ENCODE results near the gene NUBP2. TPM values are rescaled to one million over a fixed set of nuclear protein-coding genes. Genes with fewer than 3 reads are reported as not detected.

Gene NUBP2
- total and polyA plus RNA-seq, 12 donors, result 24.1 to 74.1 (median 29.4) TPM

- no peaks in the 10 kb centered on the region for H3K27me3 ChIP-seq
- H3K36me3 ChIP-seq, result peaks cover 0 to 95% (median 43%) of the 10 kb centered on the region in 9 donors
- 89 to 92% methylated on average over 29 to 30 of the region's 30 CpGs for WGBS, 2 donors
- no peak overlapping the region for H3K4me3 ChIP-seq
- H3K9me3 ChIP-seq, result no peaks in the 10 kb centered on the region
- no peak overlapping the region for H3K27ac ChIP-seq
- intact Hi-C loops (cut with DNase I), result no loop called here
- DNase-seq (no peak), ATAC-seq (no peak)
- no peaks in the 10 kb centered on the region for H3K4me1 ChIP-seq
- TF ChIP-seq CTCF (IDR thresholded peaks at IDR 0.05), result no peak
These were observed 20.4 kb upstream of the NUBP2 start for GRCh38 chr16:1762196-1762878.

GRCh38 chr16:1762879-1763520, 19.8 kb upstream of the NUBP2 start:
- no peak overlapping the region for H3K4me3 ChIP-seq
- no peaks in the 10 kb centered on the region for H3K27me3 ChIP-seq
- DNase-seq (no peak), ATAC-seq (no peak)
- WGBS, 2 donors, result 86 to 87% methylated on average over 24 of the region's 24 CpGs
- no peaks in the 10 kb centered on the region for H3K9me3 ChIP-seq
- intact Hi-C loops (cut with DNase I), result no loop called here
- no peak overlapping the region for H3K27ac ChIP-seq
- H3K36me3 ChIP-seq, result peaks cover 0 to 95% (median 50%) of the 10 kb centered on the region in 9 donors
- no peaks in the 10 kb centered on the region for H3K4me1 ChIP-seq
- TF ChIP-seq CTCF (IDR thresholded peaks at IDR 0.05), result no peak

- intact Hi-C loops (cut with DNase I), result no loop called here
- no peak overlapping the region for H3K4me3 ChIP-seq
- ATAC-seq (peak in 1 of 8 donors; percentile 7), DNase-seq (no peak)
- no peak overlapping the region for H3K27ac ChIP-seq
- WGBS, 2 donors, result 72 to 79% methylated on average over 72 to 81 of the region's 81 CpGs
- H3K4me1 ChIP-seq, result no peaks in the 10 kb centered on the region
- H3K9me3 ChIP-seq, result no peaks in the 10 kb centered on the region
- no peaks in the 10 kb centered on the region for H3K27me3 ChIP-seq
- peak in 7 of 9 donors; percentile 28 to 49 (median 35) for TF ChIP-seq CTCF (IDR thresholded peaks at IDR 0.05)
- H3K36me3 ChIP-seq, result peaks cover 0 to 95% (median 58%) of the 10 kb centered on the region in 9 donors
These were observed 18.9 kb upstream of the NUBP2 start for GRCh38 chr16:1763521-1764511.

GRCh38 chr16:1764971-1765370, 17.8 kb upstream of the NUBP2 start:
- Histone ChIP-seq H3K27ac (no peak overlapping the region), H3K4me3 (no peak overlapping the region), H3K27me3 (no peaks in the 10 kb centered on the region), H3K9me3 (no peaks in the 10 kb centered on the region), H3K4me1 (peaks cover 0 to 7% (median 3%) of the 10 kb centered on the region in 9 donors), H3K36me3 (peaks cover 0 to 95% (median 61%) of the 10 kb centered on the region in 9 donors)
- ATAC-seq (no peak), DNase-seq (no peak)
- WGBS, 2 donors, result 92 to 95% methylated on average over 21 of the region's 21 CpGs
- no peak for TF ChIP-seq CTCF (IDR thresholded peaks at IDR 0.05)
- intact Hi-C loops (cut with DNase I), result loop anchor here in 1 of 10 donors (5.0 kb wide), 1 partner anchor 58 kb away; the partner anchor contains the start of gene MAPK8IP3
